Uterus (tissue), 4 donors: ENCODE measurements around the gene MYH14. TPM values are rescaled to one million over a fixed set of nuclear protein-coding genes. Genes with fewer than 3 reads are reported as not detected.

ENCODE experiments used
- DNase-seq, 2 donors: peaks; one replicate each; pipeline ENCODE4 v3.0.0-alpha.2; 2019 to 2020
- H3K27ac ChIP-seq, 2 donors: fragments of 200-600 bp; sonication (generic); 1 replicate in 1 of 2; 2 replicates in 1 of 2; pipeline ENCODE4 v1.5.1; 2016 to 2018
- H3K27me3 ChIP-seq, 2 donors: fragments of 200-600 bp; sonication (generic); one replicate each; pipeline ENCODE4 v1.5.1; 2018 to 2019; ENCODE audit warnings: control low read depth in 1 of 2
- H3K36me3 ChIP-seq, 2 donors: fragments of 200-600 bp; sonication (generic); one replicate each; pipeline ENCODE4 v1.5.1; 2019; ENCODE audit warnings: control low read depth in 1 of 2
- H3K4me1 ChIP-seq, 2 donors: fragments of 200-600 bp; sonication (generic); one replicate each; pipeline ENCODE4 v1.5.1; 2018 to 2019; ENCODE audit warnings: control low read depth in 1 of 2
- H3K4me3 ChIP-seq, 2 donors: fragments of 200-600 bp; sonication (generic); 1 replicate in 1 of 2; 2 replicates in 1 of 2; pipeline ENCODE4 v1.5.1; 2018 to 2019; ENCODE audit warnings: mild to moderate bottlenecking in 1 of 2
- H3K9me3 ChIP-seq, 2 donors: fragments of 200-600 bp; sonication (generic); one replicate each; pipeline ENCODE4 v1.5.1; 2019; ENCODE audit warnings: control low read depth in 1 of 2
- CTCF ChIP-seq, 4 experiments: fragments of 200-600 bp in 2 of 4; fragments of 450-650 bp in 2 of 4; sonication (generic) in 2 of 4; IDR thresholded peaks; one replicate each; pipeline ENCODE4 v1.5.1; 2016 to 2019; ENCODE audit warnings: antibody characterized with exemption in 4 of 4, mild to moderate bottlenecking in 2 of 4, moderate library complexity in 1 of 4
- POLR2A ChIP-seq, 2 donors: fragments of 450-650 bp; IDR thresholded peaks; one replicate each; pipeline ENCODE4 v1.6.1; 2016; ENCODE audit warnings: antibody characterized with exemption in 2 of 2, mild to moderate bottlenecking in 1 of 2, moderate library complexity in 1 of 2
- intact Hi-C: fragments of 100-400 bp; cut with DNase I; formaldehyde crosslinking; loops from one replicate; pipeline ENCODE4 v1.15.1; 2023; ENCODE audit warnings: low total_unique reads
- total RNA-seq, 4 donors: library from RNA; depleted of rRNA in 3 of 4; stranded (reverse); fragments of >200 nt in 3 of 4; gene quantifications; one replicate each; pipeline versions ENCODE4 v1.1.0 to v1.2.4, GENCODE V29; 2014 to 2023
- donor health status: DM: yes; HTN: yes; CAD: no.

The MYH14 gene
- total RNA-seq, 4 donors from 2014 or later, result 0.77 to 22.1 (median 1.4) TPM

GRCh38 chr19:50181121-50181520, 22.3 kb upstream of the MYH14 start:
- Histone ChIP-seq H3K27me3 (no peaks in the 10 kb centered on the region), H3K36me3 (no peaks in the 10 kb centered on the region), H3K4me3 (no peak overlapping the region), H3K27ac (no peak overlapping the region), H3K9me3 (peaks cover 0 to 3% of the 10 kb centered on the region in 2 donors), H3K4me1 (no peaks in the 10 kb centered on the region)
- DNase-seq, result no peak
- TF ChIP-seq CTCF (IDR thresholded peaks at IDR 0.05) (no peak), POLR2A (IDR thresholded peaks at IDR 0.05) (no peak)
- intact Hi-C loops, result no loop called here

DNA sequence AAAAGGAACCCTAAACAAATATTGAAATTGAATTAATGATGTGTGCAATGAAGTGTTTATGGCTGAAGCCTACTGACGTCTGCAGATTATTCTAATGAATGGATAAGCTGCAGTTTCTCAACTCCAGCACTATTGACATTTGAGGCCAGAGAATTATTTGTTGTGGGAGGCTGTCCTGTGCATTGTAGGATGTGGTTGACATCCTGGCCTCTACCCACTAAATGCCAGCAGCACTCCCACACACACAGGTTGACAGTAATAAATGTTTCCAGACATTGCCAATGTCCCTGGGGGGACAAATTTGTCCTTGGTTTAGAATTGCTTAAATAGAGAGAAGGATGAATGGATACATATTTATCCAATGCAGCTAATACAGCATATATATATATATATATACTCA, 19.2 kb upstream of the MYH14 start:
- intact Hi-C loops, result no loop called here
- Histone ChIP-seq H3K4me3 (no peak overlapping the region), H3K9me3 (peaks cover 0 to 3% of the 10 kb centered on the region in 2 donors), H3K27me3 (no peaks in the 10 kb centered on the region), H3K27ac (no peak overlapping the region), H3K4me1 (no peaks in the 10 kb centered on the region), H3K36me3 (no peaks in the 10 kb centered on the region)
- no peak for DNase-seq
- TF ChIP-seq CTCF (IDR thresholded peaks at IDR 0.05), result no peak
- no peak for TF ChIP-seq POLR2A (IDR thresholded peaks at IDR 0.05)

- intact Hi-C loops, result no loop called here
- no peaks in the 10 kb centered on the region for H3K27me3 ChIP-seq
- H3K9me3 ChIP-seq, result peaks cover 0 to 3% of the 10 kb centered on the region in 2 donors
- no peak overlapping the region for H3K4me3 ChIP-seq
- DNase-seq, result no peak
- H3K27ac ChIP-seq, result no peak overlapping the region
- no peaks in the 10 kb centered on the region for H3K36me3 ChIP-seq
- no peaks in the 10 kb centered on the region for H3K4me1 ChIP-seq
- TF ChIP-seq CTCF (IDR thresholded peaks at IDR 0.05) (no peak), POLR2A (IDR thresholded peaks at IDR 0.05) (no peak)
Observed at GRCh38 chr19:50187937-50188336, 15.5 kb upstream of the MYH14 start.

DNA sequence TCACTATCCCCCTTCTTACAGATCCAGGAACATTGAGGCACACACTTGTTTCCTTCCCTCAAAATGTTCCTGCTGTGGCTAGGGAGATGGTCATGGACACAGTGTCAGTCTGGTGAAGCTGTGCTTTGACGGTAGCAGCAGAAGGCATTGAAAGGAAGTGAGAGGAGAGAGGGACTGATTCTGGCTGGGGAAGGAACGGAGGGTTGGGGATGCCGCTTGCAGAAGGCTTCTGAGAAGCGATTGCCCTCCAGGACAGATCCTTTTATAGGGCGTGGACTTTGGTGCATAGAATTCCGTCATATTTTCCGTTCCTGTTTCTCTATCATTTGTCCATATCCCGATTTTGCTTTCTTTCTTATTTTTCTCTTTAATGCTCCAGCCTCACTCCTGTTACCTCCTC, 14.1 kb upstream of the MYH14 start:
- no peak for DNase-seq
- peaks cover 0 to 3% of the 10 kb centered on the region in 2 donors for H3K9me3 ChIP-seq
- no peaks in the 10 kb centered on the region for H3K36me3 ChIP-seq
- H3K4me3 ChIP-seq, result no peak overlapping the region
- no peak overlapping the region for H3K27ac ChIP-seq
- no peaks in the 10 kb centered on the region for H3K4me1 ChIP-seq
- TF ChIP-seq POLR2A (IDR thresholded peaks at IDR 0.05) (no peak), CTCF (IDR thresholded peaks at IDR 0.05) (no peak)
- no peaks in the 10 kb centered on the region for H3K27me3 ChIP-seq
- intact Hi-C loops, result no loop called here

DNA sequence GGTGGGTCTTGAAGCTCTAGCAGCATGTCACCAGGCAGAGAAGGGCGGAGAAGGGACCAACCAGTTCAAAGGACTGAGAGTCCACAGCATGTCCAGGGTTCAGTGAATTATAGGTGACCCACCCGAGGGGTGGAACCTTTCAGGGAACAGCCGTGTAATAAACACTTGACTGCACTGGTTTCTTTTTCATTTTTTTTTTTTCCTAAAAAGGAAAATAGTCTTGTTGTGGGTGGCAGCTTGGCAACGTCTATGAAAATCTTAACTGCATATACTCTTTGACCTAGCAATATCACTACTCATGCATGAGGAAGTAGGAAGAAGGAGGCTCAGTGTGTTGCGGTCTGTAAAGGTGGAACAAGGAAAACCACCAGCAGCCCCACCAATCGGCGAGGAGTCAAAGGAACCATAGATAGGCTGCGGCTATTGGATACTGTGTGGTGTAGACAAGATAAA, 13.0 kb upstream of the MYH14 start:
- TF ChIP-seq POLR2A (IDR thresholded peaks at IDR 0.05), result no peak
- TF ChIP-seq CTCF (IDR thresholded peaks at IDR 0.05), result no peak
- no peak overlapping the region for H3K4me3 ChIP-seq
- no peak for DNase-seq
- intact Hi-C loops, result no loop called here
- H3K27ac ChIP-seq, result no peak overlapping the region
- H3K9me3 ChIP-seq, result peaks cover 0 to 1% of the 10 kb centered on the region in 2 donors
- H3K4me1 ChIP-seq, result no peaks in the 10 kb centered on the region
- H3K27me3 ChIP-seq, result no peaks in the 10 kb centered on the region
- no peaks in the 10 kb centered on the region for H3K36me3 ChIP-seq
